CD4-positive, CD25-positive, alpha-beta regulatory T cell (primary cell): ENCODE measurements around the gene BHLHE40. TPM values are rescaled to one million over a fixed set of nuclear protein-coding genes. Genes with fewer than 3 reads are reported as not detected.

ENCODE experiments used
- ATAC-seq, 2 donors: fragments of 150-1000 bp; cut with Tn5 transposase; one replicate each; pipeline ENCODE4 v1.10.0; 2021; ENCODE audit warnings: low read depth in 2 of 2, moderate number of reproducible peaks in 2 of 2, moderate library complexity in 1 of 2
- DNase-seq, 3 donors: peaks; one replicate each; pipeline versions ENCODE4 v3.0.0 to v3.0.0-alpha.2; 2012 to 2022; ENCODE audit warnings: mixed read lengths in 1 of 3
- H3K27ac ChIP-seq: one replicate; pipeline ENCODE4 v1.7.0; 2013; ENCODE audit warnings: mild to moderate bottlenecking, low read length; ENCODE audit not compliant: insufficient read depth, poor library complexity, severe bottlenecking
- H3K27me3 ChIP-seq: one replicate; pipeline ENCODE4 v1.7.0; 2013; ENCODE audit warnings: low read length; ENCODE audit not compliant: control insufficient read depth, insufficient read depth
- H3K36me3 ChIP-seq: one replicate; pipeline ENCODE4 v1.7.0; 2013; ENCODE audit warnings: mild to moderate bottlenecking, low read length, moderate library complexity; ENCODE audit not compliant: control insufficient read depth, insufficient read depth
- H3K4me1 ChIP-seq: 2 replicates; pipeline ENCODE4 v1.7.0; 2013; ENCODE audit warnings: mild to moderate bottlenecking, low read length; ENCODE audit not compliant: insufficient read depth, control insufficient read depth, poor library complexity, severe bottlenecking
- H3K4me3 ChIP-seq: one replicate; pipeline ENCODE4 v1.7.0; 2013; ENCODE audit warnings: low read depth, mild to moderate bottlenecking, low read length, moderate library complexity
- H3K9me3 ChIP-seq, 2 experiments: 1 replicate in 1 of 2; 2 replicates in 1 of 2; pipeline ENCODE4 v1.7.0; 2013; ENCODE audit warnings: low read length in 2 of 2, mild to moderate bottlenecking in 1 of 2, moderate library complexity in 1 of 2; ENCODE audit not compliant: control insufficient read depth in 2 of 2
- H3K27ac Mint-ChIP-seq, 3 donors: one replicate each; pipeline ENCODE4 v1.8.0; 2020 to 2022; ENCODE audit warnings: mild to moderate bottlenecking in 3 of 3, mixed read lengths in 3 of 3, moderate library complexity in 2 of 3
- H3K27me3 Mint-ChIP-seq: one replicate; pipeline ENCODE4 v1.8.0; 2022; ENCODE audit warnings: mild to moderate bottlenecking, mixed read lengths
- H3K36me3 Mint-ChIP-seq: one replicate; pipeline ENCODE4 v1.8.0; 2020; ENCODE audit warnings: mixed read lengths
- H3K4me1 Mint-ChIP-seq, 4 donors: one replicate each; pipeline ENCODE4 v1.8.0; 2020 to 2022; ENCODE audit warnings: mixed read lengths in 4 of 4, mild to moderate bottlenecking in 1 of 4
- H3K4me3 Mint-ChIP-seq, 4 donors: one replicate each; pipeline ENCODE4 v1.8.0; 2020 to 2022; ENCODE audit warnings: mild to moderate bottlenecking in 4 of 4, mixed read lengths in 4 of 4, moderate library complexity in 3 of 4
- H3K9me3 Mint-ChIP-seq, 7 donors: one replicate each; pipeline ENCODE4 v1.8.0; 2020 to 2022; ENCODE audit warnings: mixed read lengths in 7 of 7, mild to moderate bottlenecking in 3 of 7, moderate library complexity in 2 of 7
- polyA plus RNA-seq, 4 donors: library from polyadenylated mRNA; unstranded; fragments of 300-500 nt; fragmentation: Illumina TruSeq; gene quantifications; one replicate each; pipeline ENCODE4 v1.2.3, GENCODE V29; 2021
- total RNA-seq: library from RNA; stranded (reverse); gene quantifications from one replicate; pipeline ENCODE4 v1.2.3, GENCODE V29; 2022

BHLHE40 gene
- total and polyA plus RNA-seq, 5 donors from 2014 or later, result 0.65 to 44.4 (median 0.75) TPM

DNA sequence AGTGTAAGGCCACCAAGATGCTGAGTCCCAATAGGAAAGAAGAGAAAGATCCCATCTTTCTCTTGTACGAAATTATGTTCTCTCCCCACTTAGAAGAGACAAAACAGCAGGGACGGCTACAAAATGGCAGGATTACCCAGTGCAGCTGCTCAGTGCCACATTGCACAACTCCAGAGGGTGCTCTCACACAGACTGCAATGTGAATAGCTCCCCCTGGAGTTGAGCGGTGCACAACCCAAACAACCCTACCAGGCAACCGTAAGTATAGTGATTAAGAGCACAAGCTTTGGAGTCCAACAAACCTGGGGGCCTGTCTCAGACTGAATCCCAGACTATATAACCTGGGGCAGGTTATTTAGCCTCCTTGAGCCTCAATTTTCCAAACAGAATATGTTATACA lies 3.1 kb upstream of the BHLHE40 start:
- peaks cover 0 to 1% (median 0%) of the 10 kb centered on the region in 7 donors for H3K9me3 Mint-ChIP-seq
- no peaks in the 10 kb centered on the region for H3K9me3 ChIP-seq
- ATAC-seq (no peak), DNase-seq (peak in 1 of 3 donors; percentile 75)
- H3K27me3 Mint-ChIP-seq, result peaks cover 42% of the 10 kb centered on the region
- H3K27ac ChIP-seq, result no peak overlapping the region
- no peak overlapping the region for H3K27ac Mint-ChIP-seq
- peaks cover 6 to 29% (median 22%) of the 10 kb centered on the region in 4 donors for H3K4me1 Mint-ChIP-seq
- peak overlapping the region in 2 of 4 donors; percentile 94 to 95 for H3K4me3 Mint-ChIP-seq
- no peak overlapping the region for H3K4me3 ChIP-seq
- H3K27me3 ChIP-seq, result no peaks in the 10 kb centered on the region
- peaks cover 34% of the 10 kb centered on the region for H3K4me1 ChIP-seq
- H3K36me3 ChIP-seq, result no peaks in the 10 kb centered on the region
- no peaks in the 10 kb centered on the region for H3K36me3 Mint-ChIP-seq

DNA sequence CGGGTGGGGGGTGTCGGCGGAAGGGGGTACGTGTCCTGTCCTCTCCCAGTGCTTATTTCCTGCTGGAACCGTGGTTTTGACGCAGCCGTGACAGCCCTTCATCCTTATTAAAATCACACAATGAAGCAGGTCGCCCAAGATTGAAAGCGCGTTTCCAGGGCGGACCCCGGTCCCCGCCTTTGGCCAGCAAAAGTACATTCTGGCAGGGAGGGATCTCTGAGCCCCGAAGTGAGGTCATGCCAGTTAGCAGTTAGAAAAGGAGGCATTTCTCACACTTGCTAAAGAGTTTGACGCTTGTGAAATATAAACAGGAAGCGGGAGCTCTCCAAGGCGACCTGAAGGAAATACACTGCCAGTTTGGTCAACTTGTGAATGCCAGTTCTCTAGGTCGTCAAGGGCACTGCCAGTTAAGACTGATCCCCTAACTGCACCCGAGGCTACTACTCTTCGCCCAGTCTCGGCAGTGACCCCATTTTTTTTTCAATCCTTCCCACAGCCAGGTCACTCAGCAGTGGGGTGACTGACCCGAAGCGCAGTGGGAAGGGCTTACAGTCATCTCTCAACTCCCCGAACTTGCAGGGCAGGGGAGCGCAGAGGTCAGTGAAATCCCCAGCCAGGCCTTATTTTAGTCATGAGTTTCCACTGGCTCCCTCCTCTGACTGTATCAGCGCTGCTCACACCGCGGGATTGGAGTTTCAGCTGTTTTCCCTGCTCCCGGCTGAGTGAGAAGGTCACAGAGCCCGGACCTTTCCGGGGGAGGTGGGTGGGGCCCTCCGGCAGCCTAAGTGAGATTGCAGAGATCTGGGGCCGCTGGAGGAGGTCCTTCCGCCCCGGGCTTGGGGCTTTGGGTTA lies 2.0 kb upstream of the BHLHE40 start:
- H3K36me3 Mint-ChIP-seq, result no peaks in the 10 kb centered on the region
- peaks cover 10 to 37% (median 32%) of the 10 kb centered on the region in 4 donors for H3K4me1 Mint-ChIP-seq
- Histone ChIP-seq H3K36me3 (no peaks in the 10 kb centered on the region), H3K9me3 (no peaks in the 10 kb centered on the region), H3K27ac (peak overlapping the region; percentile 69), H3K4me1 (peaks cover 34% of the 10 kb centered on the region), H3K27me3 (no peaks in the 10 kb centered on the region), H3K4me3 (peak overlapping the region; percentile 84)
- H3K4me3 Mint-ChIP-seq, result peak overlapping the region; percentile 86 to 95 (median 92)
- peaks cover 0 to 1% (median 0%) of the 10 kb centered on the region in 7 donors for H3K9me3 Mint-ChIP-seq
- H3K27ac Mint-ChIP-seq, result peak overlapping the region; percentile 87 to 98 (median 88)
- ATAC-seq (peak in 1 of 2 donors; percentile 7), DNase-seq (peak in 1 of 3 donors; percentile 69)
- peaks cover 42% of the 10 kb centered on the region for H3K27me3 Mint-ChIP-seq

DNA sequence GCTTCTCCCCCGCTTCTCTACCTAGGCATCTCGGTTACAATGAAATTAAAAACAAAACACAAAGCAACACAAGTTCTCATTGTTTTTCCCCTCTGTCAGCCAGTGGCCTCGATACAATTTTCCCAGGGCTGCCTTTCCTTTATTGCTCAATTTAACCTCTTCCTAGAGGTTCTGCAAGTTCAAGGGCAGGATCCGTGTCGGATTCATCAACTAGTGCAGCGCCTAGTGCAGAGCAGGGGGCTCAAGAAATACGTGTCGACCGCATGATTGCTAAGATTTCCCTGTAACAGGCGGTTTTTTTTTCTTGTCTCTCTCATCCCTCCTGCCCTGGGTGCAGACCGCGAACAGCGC lies 1.4 kb upstream of the BHLHE40 start:
- H3K4me1 Mint-ChIP-seq, result peaks cover 10 to 39% (median 33%) of the 10 kb centered on the region in 4 donors
- Histone ChIP-seq H3K27me3 (no peaks in the 10 kb centered on the region), H3K4me1 (peaks cover 34% of the 10 kb centered on the region), H3K4me3 (peak overlapping the region; percentile 84), H3K27ac (peak overlapping the region; percentile 69), H3K36me3 (no peaks in the 10 kb centered on the region), H3K9me3 (no peaks in the 10 kb centered on the region)
- H3K36me3 Mint-ChIP-seq, result no peaks in the 10 kb centered on the region
- peak in 2 of 3 donors; percentile 23 to 53 for DNase-seq
- H3K9me3 Mint-ChIP-seq, result peaks cover 0 to 1% (median 0%) of the 10 kb centered on the region in 7 donors
- peaks cover 42% of the 10 kb centered on the region for H3K27me3 Mint-ChIP-seq
- H3K27ac Mint-ChIP-seq, result peak overlapping the region; percentile 87 to 98 (median 88)
- H3K4me3 Mint-ChIP-seq, result peak overlapping the region; percentile 86 to 95 (median 92)
- no peak for ATAC-seq

DNA sequence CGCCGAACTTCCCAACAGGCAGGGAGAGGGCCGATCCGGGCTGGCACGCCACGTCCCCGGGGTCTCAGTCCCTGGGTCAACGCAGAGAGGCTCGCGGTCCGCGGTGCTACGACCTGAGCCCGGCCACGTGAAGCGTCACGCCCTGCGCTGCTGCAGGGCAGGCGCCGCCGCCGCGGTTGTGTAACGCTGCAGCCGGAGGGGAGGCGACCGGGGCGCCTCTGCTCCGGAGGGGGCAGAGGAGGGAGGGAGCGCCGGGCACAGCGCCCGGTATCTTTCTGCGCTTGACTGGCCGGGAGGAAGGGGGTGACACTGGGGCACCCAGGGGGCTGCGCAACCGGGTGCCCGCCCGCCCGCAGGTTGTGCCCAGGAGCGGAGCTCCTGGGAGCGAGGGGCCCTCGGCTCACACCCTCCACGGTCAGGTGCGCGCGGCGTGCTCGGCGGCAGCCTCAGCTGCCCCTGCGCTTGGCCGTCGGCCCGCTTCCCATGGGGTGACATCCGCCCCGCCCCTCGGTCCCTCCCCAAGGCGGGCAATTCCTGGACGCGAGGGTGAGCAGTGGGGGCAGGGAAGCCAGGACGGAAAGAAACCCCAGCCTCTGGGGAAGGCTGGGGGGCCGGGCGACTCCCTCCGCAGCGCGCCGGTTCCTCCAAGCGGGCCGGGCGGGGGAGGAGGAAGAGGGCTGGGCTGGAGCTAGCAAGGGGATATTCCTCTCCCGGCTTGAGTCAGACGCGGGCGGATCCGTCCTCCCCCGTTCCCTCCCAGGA lies 852 bp upstream of the BHLHE40 start:
- H3K4me3 Mint-ChIP-seq, result peak overlapping the region; percentile 86 to 99 (median 92)
- Histone ChIP-seq H3K36me3 (no peaks in the 10 kb centered on the region), H3K4me1 (peaks cover 34% of the 10 kb centered on the region), H3K4me3 (peak overlapping the region; percentile 84), H3K27ac (peak overlapping the region; percentile 69), H3K9me3 (no peaks in the 10 kb centered on the region), H3K27me3 (no peaks in the 10 kb centered on the region)
- H3K36me3 Mint-ChIP-seq, result peaks cover 2% of the 10 kb centered on the region
- peaks cover 0 to 3% (median 0%) of the 10 kb centered on the region in 7 donors for H3K9me3 Mint-ChIP-seq
- DNase-seq (peak; percentile 28 to 72 (median 45)), ATAC-seq (peak; percentile 42 to 44)
- H3K4me1 Mint-ChIP-seq, result peaks cover 10 to 42% (median 34%) of the 10 kb centered on the region in 4 donors
- peaks cover 42% of the 10 kb centered on the region for H3K27me3 Mint-ChIP-seq
- peak overlapping the region in 2 of 3 donors; percentile 87 to 98 for H3K27ac Mint-ChIP-seq

DNA sequence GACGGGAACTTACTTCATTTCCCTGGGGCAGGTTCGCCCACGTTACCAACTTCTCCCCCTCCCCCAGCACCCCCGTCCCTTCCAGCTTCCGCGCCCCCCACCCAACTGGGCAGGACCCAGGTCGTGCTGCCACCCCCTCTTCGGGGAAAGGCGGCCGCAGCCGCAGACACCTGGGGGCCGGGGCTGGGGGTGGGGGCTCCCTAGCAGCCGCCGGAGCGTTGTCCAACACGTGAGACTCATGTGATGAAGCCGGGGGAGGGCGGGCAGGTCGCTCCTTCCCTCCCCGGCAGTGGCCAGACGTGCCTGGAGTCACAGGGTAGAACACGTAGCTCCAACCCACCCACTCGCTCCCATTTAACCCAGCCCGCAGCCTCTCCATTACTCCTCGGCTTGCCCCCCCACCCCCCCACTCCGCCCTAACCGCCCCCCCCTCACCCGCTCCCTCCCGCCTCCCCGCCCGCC lies 240 bp upstream of the BHLHE40 start:
- peaks cover 42% of the 10 kb centered on the region for H3K27me3 Mint-ChIP-seq

DNA sequence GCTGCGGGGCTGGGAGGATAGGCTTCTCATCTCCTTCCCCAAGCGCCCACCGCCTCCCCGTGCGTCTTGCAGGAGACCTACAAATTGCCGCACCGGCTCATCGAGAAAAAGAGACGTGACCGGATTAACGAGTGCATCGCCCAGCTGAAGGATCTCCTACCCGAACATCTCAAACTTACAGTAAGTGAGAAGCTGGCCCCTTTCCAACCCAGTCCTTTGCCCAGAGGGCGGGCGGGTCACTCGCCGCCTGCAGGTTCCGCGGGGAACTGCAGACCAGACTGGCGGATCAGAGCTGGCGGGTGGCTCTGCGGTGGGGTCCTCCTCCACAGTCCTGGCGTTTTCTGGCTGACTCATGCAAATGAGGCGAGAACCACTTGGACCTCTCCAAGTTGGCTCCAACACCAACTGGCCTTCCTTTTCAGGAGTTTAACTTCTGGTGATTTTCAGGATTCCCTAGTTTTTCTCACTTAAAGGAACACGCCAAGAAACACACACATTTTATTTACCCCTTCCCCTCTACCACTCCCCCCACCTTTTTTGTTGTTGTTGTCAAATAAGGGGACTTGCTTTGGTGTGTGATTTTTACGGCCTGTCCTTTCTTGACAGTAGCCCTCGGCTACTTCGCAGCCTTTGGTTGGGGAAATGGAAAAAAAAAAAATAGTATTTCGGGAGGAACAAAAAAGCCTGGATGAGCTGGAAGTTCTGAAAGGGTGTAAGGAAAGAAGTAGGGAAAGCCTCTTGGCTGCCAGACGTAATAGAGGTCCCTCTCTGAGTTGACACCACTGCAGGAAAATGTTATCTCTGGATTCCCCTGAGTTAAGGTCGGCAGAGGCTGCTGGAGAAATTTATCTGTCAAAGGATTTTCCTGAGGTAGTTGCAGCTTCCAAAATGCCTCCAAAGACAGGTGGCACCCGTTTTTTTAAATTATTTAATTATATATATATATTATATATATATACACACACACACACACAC lies 1.3 kb downstream of the BHLHE40 start:
- Histone ChIP-seq H3K27me3 (no peaks in the 10 kb centered on the region), H3K4me1 (peaks cover 47% of the 10 kb centered on the region), H3K27ac (no peak overlapping the region), H3K4me3 (peak overlapping the region; percentile 74), H3K36me3 (no peaks in the 10 kb centered on the region), H3K9me3 (no peaks in the 10 kb centered on the region)
- Mint-ChIP-seq H3K4me3 (peak overlapping the region; percentile 91 to 99 (median 92)), H3K27ac (peak overlapping the region in 2 of 3 donors; percentile 81 to 95), H3K4me1 (peaks cover 5 to 55% (median 39%) of the 10 kb centered on the region in 4 donors), H3K36me3 (peaks cover 4% of the 10 kb centered on the region), H3K9me3 (peaks cover 0 to 3% (median 0%) of the 10 kb centered on the region in 7 donors), H3K27me3 (peaks cover 35% of the 10 kb centered on the region)
- ATAC-seq, result peak; percentile 32 to 35
- peak; percentile 65 to 85 (median 79) for DNase-seq

More for the DNA sequence above, 240 bp upstream of the BHLHE40 start:
- Mint-ChIP-seq H3K4me1 (peaks cover 10 to 48% (median 37%) of the 10 kb centered on the region in 4 donors), H3K27ac (peak overlapping the region in 1 of 3 donors; percentile 52), H3K9me3 (peaks cover 0 to 4% (median 0%) of the 10 kb centered on the region in 7 donors), H3K4me3 (peak overlapping the region; percentile 77 to 99 (median 86)), H3K36me3 (peaks cover 4% of the 10 kb centered on the region)
- H3K27me3 ChIP-seq, result no peaks in the 10 kb centered on the region
- DNase-seq (peak; percentile 45 to 91 (median 60)), ATAC-seq (peak; percentile 60 to 62)
- H3K9me3 ChIP-seq, result no peaks in the 10 kb centered on the region
- H3K4me3 ChIP-seq, result no peak overlapping the region
- peak overlapping the region; percentile 69 for H3K27ac ChIP-seq
- H3K4me1 ChIP-seq, result peaks cover 39% of the 10 kb centered on the region
- no peaks in the 10 kb centered on the region for H3K36me3 ChIP-seq
